BE2C (cell line): Measurements from ENCODE around the gene PIEZO1.

ENCODE experiments used
- DNase-seq: peaks from one replicate; pipeline ENCODE4 v3.0.0-alpha.2; 2020
- H3K27me3 ChIP-seq: fragments of 250-450 bp; sonication (Bioruptor Pico); 2 replicates; pipeline ENCODE4 v1.5.1; 2020; ENCODE audit warnings: mild to moderate bottlenecking
- H3K36me3 ChIP-seq: fragments of 250-450 bp; sonication (Bioruptor Pico); 2 replicates; pipeline ENCODE4 v1.5.1; 2020; ENCODE audit warnings: mild to moderate bottlenecking
- H3K4me1 ChIP-seq: fragments of 250-450 bp; sonication (Bioruptor Pico); 2 replicates; pipeline ENCODE4 v1.5.1; 2020
- H3K4me3 ChIP-seq: 2 replicates; pipeline ENCODE4 v1.5.1; 2011; ENCODE audit warnings: low read depth, low read length
- H3K9me3 ChIP-seq: fragments of 250-450 bp; sonication (Bioruptor Pico); 2 replicates; pipeline ENCODE4 v1.5.1; 2020
- CTCF ChIP-seq: IDR thresholded peaks from 2 replicates; pipeline ENCODE4 v1.5.1; 2012; ENCODE audit warnings: mild to moderate bottlenecking, low read depth, low read length

The PIEZO1 gene

GRCh38 chr16:88762941-88763340 is 22.1 kb downstream of the PIEZO1 start:
- TF ChIP-seq CTCF: no peak
- Histone ChIP-seq H3K36me3 (no peaks in the 10 kb centered on the region), H3K4me1 (peaks cover 8% of the 10 kb centered on the region), H3K27me3 (no peaks in the 10 kb centered on the region), H3K4me3 (no peak overlapping the region), H3K9me3 (no peaks in the 10 kb centered on the region)
- no peak for DNase-seq

DNA sequence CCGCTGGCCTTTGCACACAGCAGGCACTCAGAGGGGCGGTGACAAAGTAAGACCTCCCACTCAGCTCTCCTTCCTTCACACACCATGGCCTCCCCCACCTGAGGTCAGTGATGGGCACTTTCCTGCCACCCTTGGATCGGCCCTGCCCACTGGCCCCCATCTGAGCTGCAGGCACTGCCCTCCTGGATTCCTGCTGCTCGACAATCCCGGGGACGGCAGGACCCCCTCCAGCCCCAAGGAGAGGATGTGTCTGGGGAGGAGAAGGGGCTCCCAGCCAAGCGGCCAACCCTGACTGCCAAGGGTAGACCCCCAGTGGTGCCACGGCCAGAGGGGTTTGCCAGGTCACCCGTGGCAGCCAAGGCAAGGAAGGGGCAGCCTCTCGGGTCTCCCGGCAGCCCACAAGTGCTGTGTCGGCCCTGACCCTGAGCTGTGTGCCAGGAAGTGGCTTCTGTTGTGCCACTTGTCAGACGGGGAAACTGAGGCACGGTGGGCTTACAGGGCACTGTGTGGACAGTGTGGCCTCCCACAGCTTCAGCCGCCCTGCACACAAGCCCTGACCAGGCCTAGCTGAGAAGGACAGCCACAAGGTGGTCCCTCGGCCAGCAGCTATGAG is 22.7 kb downstream of the PIEZO1 start:
- Histone ChIP-seq H3K36me3 (no peaks in the 10 kb centered on the region), H3K4me1 (peaks cover 8% of the 10 kb centered on the region), H3K4me3 (no peak overlapping the region), H3K27me3 (no peaks in the 10 kb centered on the region), H3K9me3 (no peaks in the 10 kb centered on the region)
- DNase-seq: no peak
- TF ChIP-seq CTCF: no peak

- Histone ChIP-seq H3K9me3 (no peaks in the 10 kb centered on the region), H3K27me3 (no peaks in the 10 kb centered on the region), H3K36me3 (no peaks in the 10 kb centered on the region), H3K4me3 (no peak overlapping the region), H3K4me1 (peaks cover 8% of the 10 kb centered on the region)
- no peak for DNase-seq
- TF ChIP-seq CTCF: no peak
Observed at GRCh38 chr16:88761830-88762229, 23.2 kb downstream of the PIEZO1 start.

DNA sequence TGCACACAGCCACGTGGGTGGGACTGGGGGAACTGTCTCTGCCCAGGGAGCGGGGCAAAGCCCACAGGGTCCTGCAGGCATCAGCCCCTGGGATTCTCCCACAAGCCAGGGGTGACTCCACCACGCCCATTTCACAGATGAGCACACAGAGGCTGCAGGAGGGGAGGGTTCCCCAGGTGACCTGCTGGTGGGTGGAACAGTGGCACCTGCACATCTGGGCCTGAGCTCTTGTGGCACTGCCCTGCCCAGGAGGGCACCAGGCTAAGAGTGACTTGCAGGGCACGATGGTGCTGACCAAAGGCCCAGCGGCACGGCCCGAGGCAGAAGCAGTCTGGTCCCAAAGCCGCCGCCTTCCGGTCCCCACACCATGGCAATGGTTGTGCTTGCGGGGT is 23.9 kb downstream of the PIEZO1 start:
- DNase-seq: no peak
- Histone ChIP-seq H3K27me3 (no peaks in the 10 kb centered on the region), H3K36me3 (no peaks in the 10 kb centered on the region), H3K4me1 (peaks cover 8% of the 10 kb centered on the region), H3K9me3 (no peaks in the 10 kb centered on the region), H3K4me3 (no peak overlapping the region)
- no peak for TF ChIP-seq CTCF

DNA sequence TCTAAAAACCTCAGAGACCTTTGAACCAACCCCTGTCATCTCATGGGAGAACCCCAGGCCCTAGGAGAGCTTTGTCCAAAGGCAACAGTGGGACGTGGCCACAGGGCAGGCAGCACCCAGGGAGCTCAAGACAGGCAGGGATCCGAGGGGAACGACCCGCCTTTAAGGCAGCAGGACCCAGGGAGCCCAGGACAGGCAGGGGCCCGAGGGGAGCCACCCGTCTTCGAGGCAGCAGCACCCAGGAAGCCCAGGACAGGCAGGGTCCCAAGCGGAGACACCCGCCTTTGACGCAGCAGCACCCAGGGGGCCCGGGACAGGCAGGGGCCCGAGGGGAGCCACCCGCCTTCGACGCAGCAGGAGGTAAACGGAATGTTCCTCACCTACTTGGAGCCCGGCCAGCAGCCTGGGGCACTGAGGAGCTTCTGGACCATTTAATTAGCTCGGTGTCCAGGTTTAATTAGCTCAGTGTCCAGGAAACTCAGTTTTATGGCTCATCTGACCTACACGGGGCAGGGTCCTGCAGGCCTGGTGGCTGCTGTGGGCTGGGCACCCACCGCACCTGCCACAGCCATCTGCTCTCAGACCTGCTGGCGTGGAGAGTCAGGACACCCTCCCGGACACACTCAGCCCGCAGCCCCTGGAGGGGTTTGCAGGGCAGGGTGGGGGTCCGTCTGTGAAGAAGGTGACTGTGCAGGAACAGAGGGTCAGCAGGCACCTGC is 24.4 kb downstream of the PIEZO1 start:
- H3K4me3 ChIP-seq: no peak overlapping the region
- no peaks in the 10 kb centered on the region for H3K9me3 ChIP-seq

More for the DNA sequence above, 24.4 kb downstream of the PIEZO1 start:
- no peak for DNase-seq
- peaks cover 8% of the 10 kb centered on the region for H3K4me1 ChIP-seq
- no peaks in the 10 kb centered on the region for H3K27me3 ChIP-seq
- no peak for TF ChIP-seq CTCF
- H3K36me3 ChIP-seq: no peaks in the 10 kb centered on the region
